Measurements from ENCODE around the gene PACSIN1. TPM values are rescaled to one million over a fixed set of nuclear protein-coding genes. Genes with fewer than 3 reads are reported as not detected.

The PACSIN1 gene
- 0.15 TPM in 1 of 2 replicates, not detected in the other for total RNA-seq

GRCh38 chr6:34465531-34466241 lies at the start of gene PACSIN1:
Gene PACSIN1, plus strand, starts transcription at chr6:34466076. Its CDS starts 60,230 bp downstream, at chr6:34526306.

GRCh38 chr6:34425498-34426410 lies 40.1 kb upstream of the PACSIN1 start, which contains the start of gene RPS10:
Gene RPS10, minus strand, starts transcription at chr6:34426069. Its CDS starts 848 bp downstream, at chr6:34425221.

GRCh38 chr6:34556031-34556471 lies 90.2 kb downstream of the PACSIN1 start, which contains the start of gene SPDEF:
Gene SPDEF, minus strand, starts transcription at chr6:34556329. Its CDS starts 11,874 bp downstream, at chr6:34544455.

Other genes with a start within 250 kb of the PACSIN1 start
- gene HMGA1, start 229.2 kb upstream of the PACSIN1 start, total RNA-seq: 310 and 349 TPM in 2 replicates
- 36.9 and 39.7 TPM in 2 replicates for gene SMIM29, start 217.1 kb upstream of the PACSIN1 start, total RNA-seq
- gene NUDT3, start 73.4 kb upstream of the PACSIN1 start, total RNA-seq: 16.9 and 24.4 TPM in 2 replicates
- gene RPS10, start 40.0 kb upstream of the PACSIN1 start, total RNA-seq: 1,843 and 2,692 TPM in 2 replicates
- gene SPDEF, start 90.3 kb downstream of the PACSIN1 start, total RNA-seq: 0.15 TPM in 1 of 2 replicates, not detected in the other
- gene ILRUN, start 230.7 kb downstream of the PACSIN1 start, total RNA-seq: 46.3 and 48.7 TPM in 2 replicates